IMR-90 (cell line): ENCODE data around the gene CERK. TPM values are rescaled to one million over a fixed set of nuclear protein-coding genes. Genes with fewer than 3 reads are reported as not detected.

Experiments used
- ATAC-seq: fragments of 200-7000 bp; cut with Tn5 transposase; 2 replicates; pipeline ENCODE4 v1.9.1; 2020; ENCODE audit warnings: low read depth, mild to moderate bottlenecking, moderate library complexity
- BruUV-seq: library from RNA; stranded (reverse); fragments of 400-500 nt; replicated peaks from 2 replicates; lab custom pipeline; 2021; lab: Mats Ljungman, UMichigan
- CTCF ChIA-PET: fragments of 300-600 bp; formaldehyde crosslinking; extraction: SDS; loops from one replicate; lab custom pipeline; 2021; ENCODE audit warnings: antibody characterized with exemption; lab: Yijun Ruan, JAX
- POLR2A ChIA-PET: fragments of 300-600 bp; sonication (Branson Sonifier 250); formaldehyde crosslinking; loops from one replicate; lab custom pipeline; 2022; ENCODE audit warnings: antibody characterized with exemption; ENCODE audit not compliant: unreplicated experiment; lab: Charles Lee
- DNase-seq: peaks from one replicate; pipeline ENCODE4 v3.0.0; 2013
- H2AFZ ChIP-seq: replicated peaks from 2 replicates; pipeline ENCODE3; 2013; ENCODE audit warnings: low read length, mild to moderate bottlenecking; ENCODE audit not compliant: poor library complexity
- H2AK5ac ChIP-seq: 2 replicates; pipeline ENCODE4 v1.6.1; 2013; ENCODE audit warnings: low read depth, low read length, inconsistent platforms
- H2AK9ac ChIP-seq: replicated peaks from 2 replicates; pipeline ENCODE3; 2013; ENCODE audit warnings: mild to moderate bottlenecking, low read depth, low read length, moderate library complexity; ENCODE audit not compliant: poor library complexity
- H2BK120ac ChIP-seq: 2 replicates; pipeline ENCODE4 v1.6.1; 2013; ENCODE audit warnings: low read depth, low read length, inconsistent platforms
- H2BK15ac ChIP-seq: 3 replicates; pipeline ENCODE4 v1.6.1; 2013; ENCODE audit warnings: low read depth, low read length, inconsistent platforms
- H2BK20ac ChIP-seq: 2 replicates; pipeline ENCODE4 v1.6.1; 2013; ENCODE audit warnings: low read depth, mild to moderate bottlenecking, inconsistent platforms, low read length, moderate library complexity
- H2BK5ac ChIP-seq: 2 replicates; pipeline ENCODE4 v1.6.1; 2013; ENCODE audit warnings: mild to moderate bottlenecking, low read depth, low read length, inconsistent platforms; ENCODE audit not compliant: poor library complexity, severe bottlenecking
- H3K14ac ChIP-seq: replicated peaks from 2 replicates; pipeline ENCODE4 v1.6.1; 2013; ENCODE audit warnings: low read depth, low read length, inconsistent platforms
- H3K18ac ChIP-seq: 2 replicates; pipeline ENCODE4 v1.6.1; 2013; ENCODE audit warnings: low read depth, low read length, control low read depth
- H3K23ac ChIP-seq: 2 replicates; pipeline ENCODE4 v1.6.1; 2013; ENCODE audit warnings: low read depth, low read length, inconsistent platforms
- H3K27ac ChIP-seq: 2 replicates; pipeline ENCODE4 v1.5.1; 2013; ENCODE audit warnings: mild to moderate bottlenecking, control low read depth, low read length; ENCODE audit not compliant: insufficient read depth
- H3K27me3 ChIP-seq: 2 replicates; pipeline ENCODE4 v1.6.1; 2013; ENCODE audit warnings: low read length; ENCODE audit not compliant: control insufficient read depth, insufficient read depth
- H3K36me3 ChIP-seq: 2 replicates; pipeline ENCODE4 v1.6.1; 2013; ENCODE audit warnings: low read length, mixed read lengths; ENCODE audit not compliant: control insufficient read depth, insufficient read depth
- H3K4ac ChIP-seq: 2 replicates; pipeline ENCODE4 v1.6.1; 2013; ENCODE audit warnings: low read depth, low read length, inconsistent platforms
- H3K4me1 ChIP-seq: 2 replicates; pipeline ENCODE4 v1.6.1; 2013; ENCODE audit warnings: low read length, mixed read lengths; ENCODE audit not compliant: control insufficient read depth, insufficient read depth
- H3K4me2 ChIP-seq: 2 replicates; pipeline ENCODE4 v1.6.1; 2013; ENCODE audit warnings: low read depth, mild to moderate bottlenecking, control low read depth, low read length, moderate library complexity
- H3K4me3 ChIP-seq: 2 replicates; pipeline ENCODE4 v1.5.1; 2013; ENCODE audit warnings: low read depth, mild to moderate bottlenecking, control low read depth, low read length, moderate library complexity; ENCODE audit not compliant: insufficient read depth
- H3K56ac ChIP-seq: 2 replicates; pipeline ENCODE4 v1.6.1; 2013; ENCODE audit warnings: low read length, inconsistent platforms; ENCODE audit not compliant: insufficient read depth; ENCODE audit errors: extremely low read depth
- H3K79me1 ChIP-seq, 2 experiments: 2 replicates each; pipeline ENCODE4 v1.6.1; 2013; ENCODE audit warnings: low read length in 2 of 2, inconsistent platforms in 1 of 2, low read depth in 1 of 2
- H3K9ac ChIP-seq: 2 replicates; pipeline ENCODE4 v1.6.1; 2013; ENCODE audit warnings: low read depth, low read length, control low read depth
- H3K9me1 ChIP-seq: 2 replicates; pipeline ENCODE4 v1.6.1; 2013; ENCODE audit warnings: low read length, inconsistent platforms; ENCODE audit not compliant: insufficient read depth
- H3K9me3 ChIP-seq: 2 replicates; pipeline ENCODE4 v1.6.1; 2013; ENCODE audit warnings: low read length; ENCODE audit not compliant: control insufficient read depth, insufficient read depth
- H4K20me1 ChIP-seq: 2 replicates; pipeline ENCODE4 v1.6.1; 2013; ENCODE audit warnings: low read length, inconsistent platforms; ENCODE audit not compliant: insufficient read depth
- H4K5ac ChIP-seq: 2 replicates; pipeline ENCODE4 v1.6.1; 2013; ENCODE audit warnings: mild to moderate bottlenecking, low read depth, low read length, control low read depth
- H4K8ac ChIP-seq, 2 experiments: 2 replicates each; pipeline ENCODE4 v1.6.1; 2013; ENCODE audit warnings: low read depth in 2 of 2, low read length in 2 of 2, control low read depth in 1 of 2, inconsistent platforms in 1 of 2
- H4K91ac ChIP-seq: 2 replicates; pipeline ENCODE4 v1.6.1; 2013; ENCODE audit warnings: low read depth, low read length, inconsistent platforms; ENCODE audit not compliant: insufficient read depth
- MXI1 ChIP-seq: IDR thresholded peaks from 2 replicates; pipeline ENCODE4 v1.6.1; 2012; ENCODE audit warnings: low read depth, mild to moderate bottlenecking, low read length, moderate library complexity, borderline replicate concordance
- WGBS, 2 experiments: methylation state at CpG; one replicate each; pipeline versions ENCODE4 v1.1.5 to v1.1.7; 2013; ENCODE audit warnings: missing lambda C conversion rate in 2 of 2; ENCODE audit not compliant: insufficient read length in 1 of 2; ENCODE audit errors: extremely low coverage in 2 of 2; 5-methylcytosine and 5-hydroxymethylcytosine counted together
- dilution Hi-C: fragments of 300-500 bp; cut with HindIII; formaldehyde crosslinking; loops from one replicate; pipeline ENCODE4 v1.14.3; 2018; ENCODE audit warnings: low sequenced_read_pairs; ENCODE audit not compliant: unreplicated experiment
- in situ Hi-C: fragments of 300-500 bp; cut with MboI; formaldehyde crosslinking; loops from 3 replicates; pipeline ENCODE4 v1.14.3; 2019; ENCODE audit warnings: low sequenced_read_pairs, inconsistent platforms, mixed read lengths
- intact Hi-C: fragments of 100-400 bp; cut with micrococcal nuclease; formaldehyde crosslinking; loops from 2 replicates; pipeline ENCODE4 v1.10.0; 2022
- polyA plus RNA-seq, 3 experiments: library from polyadenylated mRNA; depleted of rRNA; stranded (reverse); fragments of >200 nt; gene quantifications; 2 replicates each; pipeline ENCODE4 v1.2.3, GENCODE V29; 2012; ENCODE audit warnings: low replicate concordance in 1 of 3
- total RNA-seq: library from RNA; depleted of rRNA; stranded (reverse); fragments of >200 nt; gene quantifications from 2 replicates; pipeline ENCODE4 v1.2.3, GENCODE V29; 2012

The CERK gene
- total and polyA plus RNA-seq, 2 of the 4 experiments (the other 2 are of a cell fraction) = 25.3 to 38.7 TPM

- in situ Hi-C loops (no loop called here), intact Hi-C loops (no loop called here), dilution Hi-C loops (no loop called here)
- no peak overlapping the region for H3K4ac ChIP-seq
- H3K23ac ChIP-seq = no peak overlapping the region
- H2BK15ac ChIP-seq = no peak overlapping the region
- H4K5ac ChIP-seq = no peak overlapping the region
- no peaks in the 10 kb centered on the region for H3K36me3 ChIP-seq
- no peak overlapping the region for H2AK5ac ChIP-seq
- H4K91ac ChIP-seq = no peak overlapping the region
- no peak for DNase-seq
- H2BK5ac ChIP-seq = no peak overlapping the region
- no peak overlapping the region for H3K4me3 ChIP-seq
- H3K9ac ChIP-seq = no peak overlapping the region
- POLR2A ChIA-PET = no interaction called here
- CTCF ChIA-PET = interaction anchor here (0.9 kb wide), 1 partner anchor 61 kb away, joined by 3 read pairs; no protein-coding TSS in a partner anchor
- H3K9me1 ChIP-seq = 0 out of 2 replicates have a peak, but pooled peaks cover 4% of the 10 kb centered on the region
- peaks cover 0 to 18% of the 10 kb centered on the region in 2 experiments; a peak in 1 of 4 replicates for H3K79me1 ChIP-seq
- no peak for TF ChIP-seq MXI1
- H3K4me1 ChIP-seq = peaks cover 9% of the 10 kb centered on the region
- WGBS, 2 experiments = 86% methylated on average over 5 of the region's 6 CpGs; no CpG with 5 or more reads in 1 of the 2 experiments
- no peak overlapping the region for H3K4me2 ChIP-seq
- no peak overlapping the region for H4K8ac ChIP-seq
- H2BK120ac ChIP-seq = no peak overlapping the region
- no peaks in the 10 kb centered on the region for H3K9me3 ChIP-seq
- H3K18ac ChIP-seq = no peak overlapping the region
- no TSS peak for BruUV-seq
- H2AFZ ChIP-seq = no peak overlapping the region
- no peak overlapping the region for H3K56ac ChIP-seq
- no peak overlapping the region for H3K14ac ChIP-seq
- no peak for ATAC-seq
- H2BK20ac ChIP-seq = no peak overlapping the region
- H3K27me3 ChIP-seq = no peaks in the 10 kb centered on the region
- H2AK9ac ChIP-seq = peak overlapping the region; percentile 70
- H4K20me1 ChIP-seq = no peaks in the 10 kb centered on the region
- H3K27ac ChIP-seq = no peak overlapping the region
These were observed 4.6 kb upstream of the CERK start for GRCh38 chr22:46742576-46743221.
